ENCODE data around the gene FPR3.

- TF ChIP-seq CTCF (IDR thresholded peaks at IDR 0.05 in 2 of 3, conservative IDR thresholded peaks at IDR 0.05 in 1 of 3; ENCODE audit: insufficient read depth in 2 of 3, low read depth in 1 of 3, low read length in 3 of 3) (no peak), ZFX (CRISPR knock-in tag; IDR thresholded peaks at IDR 0.05) (no peak), POLR2A (conservative IDR thresholded peaks at IDR 0.05) (no peak), MXI1 (IDR thresholded peaks at IDR 0.05; ENCODE audit: low read depth, low read length) (no peak), ZBTB33 (CRISPR knock-in tag; IDR thresholded peaks at IDR 0.05) (no peak), NFYB (IDR thresholded peaks at IDR 0.05; ENCODE audit: extremely low read depth, insufficient read length) (no peak), ETS1 (conservative IDR thresholded peaks at IDR 0.05; ENCODE audit: control insufficient read depth, low read depth, low read length) (no peak), TAF1 (IDR thresholded peaks at IDR 0.05; ENCODE audit: control insufficient read depth, extremely low read depth, insufficient read depth, low read length, severe bottlenecking) (no peak), NFIC (IDR thresholded peaks at IDR 0.05) (no peak), FOXA3 (CRISPR knock-in tag; conservative IDR thresholded peaks at IDR 0.05 in 1 of 2, IDR thresholded peaks at IDR 0.05 in 1 of 2) (no peak)
Measured at GRCh38 chr19:51794885-51795490, at the start of gene FPR3.
